GM12891 (cell line): ENCODE data around the gene ZBTB46.
"Not testable (repeated sequence)": the region's sequence is repeated elsewhere in the genome, so short reads cannot be mapped to it uniquely, and the experiment has no call there.

ENCODE experiments used
- PAX5 ChIP-seq: IDR thresholded peaks from 2 replicates; pipeline ENCODE4 v1.6.1; 2011; ENCODE audit warnings: low read length, moderate library complexity, mild to moderate bottlenecking; ENCODE audit not compliant: insufficient read depth, severe bottlenecking
- POLR2A ChIP-seq: IDR thresholded peaks from 2 replicates; pipeline ENCODE4 v1.6.1; 2011; ENCODE audit warnings: low read depth, low read length, control low read depth
- POLR2AphosphoS5 ChIP-seq: IDR thresholded peaks from 2 replicates; pipeline ENCODE4 v1.6.1; 2011; ENCODE audit warnings: low read depth, low read length, control low read depth
- POU2F2 ChIP-seq: IDR thresholded peaks from 2 replicates; pipeline ENCODE4 v1.6.1; 2011; ENCODE audit warnings: low read depth, mild to moderate bottlenecking, control low read depth, low read length, moderate library complexity
- SPI1 ChIP-seq: IDR thresholded peaks from 2 replicates; pipeline ENCODE4 v1.6.1; 2011; ENCODE audit warnings: low read depth, low read length, control low read depth
- TAF1 ChIP-seq: IDR thresholded peaks from 2 replicates; pipeline ENCODE4 v1.6.1; 2011; ENCODE audit warnings: low read depth, low read length, control low read depth

- not testable (repeated sequence) for TF ChIP-seq POLR2A, POLR2AphosphoS5, TAF1, SPI1, PAX5, POU2F2
Measured at GRCh38 chr20:63800411-63800810, 30.7 kb downstream of the ZBTB46 start.
